ENCODE data around the gene PALLD. TPM values are rescaled to one million over a fixed set of nuclear protein-coding genes. Genes with fewer than 3 reads are reported as not detected.

PALLD gene
- polyA plus RNA-seq, 4 donors, result 85.8 to 252 (median 188) TPM

GRCh38 chr4:168878623-168879022 lies 381.8 kb downstream of the PALLD start:
- DNase-seq (ENCODE audit: low read depth in 4 of 4, low spot score in 3 of 4), result no peak

- DNase-seq (ENCODE audit: low read depth in 4 of 4, low spot score in 3 of 4), result no peak
Observed at GRCh38 chr4:168879188-168879587, 382.3 kb downstream of the PALLD start.

GRCh38 chr4:168880072-168880675 lies 383.3 kb downstream of the PALLD start:
- no peak for DNase-seq (ENCODE audit: low read depth in 4 of 4, low spot score in 3 of 4)

- DNase-seq (ENCODE audit: low read depth in 4 of 4, low spot score in 3 of 4), result no peak
Observed at GRCh38 chr4:168880811-168881595, 384.2 kb downstream of the PALLD start.

- DNase-seq (ENCODE audit: low read depth in 4 of 4, low spot score in 3 of 4), result no peak
Observed at GRCh38 chr4:168881781-168882420, 385.0 kb downstream of the PALLD start.

- no peak for DNase-seq (ENCODE audit: low read depth in 4 of 4, low spot score in 3 of 4)
Observed at GRCh38 chr4:168882650-168883233, 385.9 kb downstream of the PALLD start.

- DNase-seq (ENCODE audit: low read depth in 4 of 4, low spot score in 3 of 4), result no peak
Observed at GRCh38 chr4:168883513-168883912, 386.7 kb downstream of the PALLD start.

GRCh38 chr4:168884251-168885124 lies 387.6 kb downstream of the PALLD start:
- DNase-seq (ENCODE audit: low read depth in 4 of 4, low spot score in 3 of 4), result no peak

GRCh38 chr4:168885400-168885799 lies 388.5 kb downstream of the PALLD start:
- no peak for DNase-seq (ENCODE audit: low read depth in 4 of 4, low spot score in 3 of 4)

- no peak for DNase-seq (ENCODE audit: low read depth in 4 of 4, low spot score in 3 of 4)
Observed at GRCh38 chr4:168886351-168886750, 389.5 kb downstream of the PALLD start.

GRCh38 chr4:168887809-168888208 lies 391.0 kb downstream of the PALLD start:
- DNase-seq (ENCODE audit: low read depth in 4 of 4, low spot score in 3 of 4), result no peak

- no peak for DNase-seq (ENCODE audit: low read depth in 4 of 4, low spot score in 3 of 4)
Observed at GRCh38 chr4:168888715-168889215, 391.9 kb downstream of the PALLD start.

GRCh38 chr4:168891086-168891485 lies 394.2 kb downstream of the PALLD start:
- DNase-seq (ENCODE audit: low read depth in 4 of 4, low spot score in 3 of 4), result no peak

GRCh38 chr4:168891688-168892087 lies 394.8 kb downstream of the PALLD start:
- no peak for DNase-seq (ENCODE audit: low read depth in 4 of 4, low spot score in 3 of 4)

- DNase-seq (ENCODE audit: low read depth in 4 of 4, low spot score in 3 of 4), result no peak
Observed at GRCh38 chr4:168892475-168892874, 395.6 kb downstream of the PALLD start.

- no peak for DNase-seq (ENCODE audit: low read depth in 4 of 4, low spot score in 3 of 4)
Observed at GRCh38 chr4:168893205-168893604, 396.4 kb downstream of the PALLD start.

GRCh38 chr4:168893807-168894206 lies 397.0 kb downstream of the PALLD start:
- DNase-seq (ENCODE audit: low read depth in 4 of 4, low spot score in 3 of 4), result no peak

- no peak for DNase-seq (ENCODE audit: low read depth in 4 of 4, low spot score in 3 of 4)
Observed at GRCh38 chr4:168900080-168900479, 403.2 kb downstream of the PALLD start.

- no peak for DNase-seq (ENCODE audit: low read depth in 4 of 4, low spot score in 3 of 4)
Observed at GRCh38 chr4:168907119-168907698, 410.4 kb downstream of the PALLD start.

- no peak for DNase-seq (ENCODE audit: low read depth in 4 of 4, low spot score in 3 of 4)
Observed at GRCh38 chr4:168908093-168908492, 411.2 kb downstream of the PALLD start.
